HL-60 (cell line): ENCODE measurements around the gene NFIA.

ENCODE experiments used
- DNase-seq, 2 experiments: peaks; one replicate each; pipeline ENCODE4 v3.0.0-alpha.2; 2010 to 2020; ENCODE audit warnings: low read depth in 1 of 2, low spot score in 1 of 2
- H3K27ac ChIP-seq: fragments of 250-450 bp; sonication (Bioruptor Pico); replicated peaks from 2 replicates; pipeline ENCODE4 v1.5.1; 2020; ENCODE audit warnings: mild to moderate bottlenecking, moderate library complexity
- H3K27me3 ChIP-seq: fragments of 250-450 bp; sonication (Bioruptor Pico); 2 replicates; pipeline ENCODE4 v1.5.1; 2021; ENCODE audit warnings: mild to moderate bottlenecking, moderate library complexity; ENCODE audit not compliant: insufficient read depth, poor library complexity, severe bottlenecking
- H3K4me3 ChIP-seq: replicated peaks from 2 replicates; pipeline ENCODE4 v1.5.1; 2011; ENCODE audit warnings: mild to moderate bottlenecking, control low read depth, low read length; ENCODE audit not compliant: insufficient read depth
- GABPA ChIP-seq: IDR thresholded peaks from 2 replicates; pipeline ENCODE4 v1.6.1; 2012; ENCODE audit warnings: low read depth
- POLR2AphosphoS5 ChIP-seq: IDR thresholded peaks from 2 replicates; pipeline ENCODE4 v1.6.1; 2012; ENCODE audit warnings: low read depth
- SPI1 ChIP-seq: IDR thresholded peaks from 2 replicates; pipeline ENCODE4 v1.6.1; 2012; ENCODE audit warnings: low read depth, mild to moderate bottlenecking, borderline replicate concordance
- TF ChIP-seq, protein P1 (sequence below): IDR thresholded peaks from one replicate; pipeline ENCODE4 v1.5.1; 2011; ENCODE audit warnings: low read length, control low read depth, inconsistent platforms; ENCODE audit not compliant: insufficient read depth
- TF ChIP-seq, protein P2 (sequence below): IDR thresholded peaks from 2 replicates; pipeline ENCODE4 v1.6.1; 2012; ENCODE audit warnings: low read depth; ENCODE audit not compliant: insufficient replicate concordance

NFIA gene

DNA sequence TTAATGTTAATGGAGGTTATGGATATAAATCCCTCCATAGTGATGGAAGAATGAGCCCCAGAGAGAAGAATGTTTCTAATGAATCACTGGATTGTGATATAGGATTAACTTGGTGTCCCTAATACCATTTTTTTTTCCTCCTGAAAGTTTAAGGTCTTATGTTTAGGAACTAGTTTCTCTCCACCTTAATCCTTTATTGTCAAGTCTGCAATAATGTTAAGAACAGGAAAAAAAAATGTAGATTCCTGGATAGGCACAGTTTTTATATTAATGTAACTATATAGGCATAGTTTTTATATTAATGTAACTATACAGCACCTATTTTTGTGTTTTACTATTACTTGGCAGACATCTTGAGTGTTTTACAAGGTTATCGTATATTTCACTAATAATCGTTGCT, 34.9 kb downstream of the NFIA start:
- no peaks in the 10 kb centered on the region for H3K27me3 ChIP-seq
- no peak overlapping the region for H3K4me3 ChIP-seq
- no peak for DNase-seq
- TF ChIP-seq, protein P1, sequence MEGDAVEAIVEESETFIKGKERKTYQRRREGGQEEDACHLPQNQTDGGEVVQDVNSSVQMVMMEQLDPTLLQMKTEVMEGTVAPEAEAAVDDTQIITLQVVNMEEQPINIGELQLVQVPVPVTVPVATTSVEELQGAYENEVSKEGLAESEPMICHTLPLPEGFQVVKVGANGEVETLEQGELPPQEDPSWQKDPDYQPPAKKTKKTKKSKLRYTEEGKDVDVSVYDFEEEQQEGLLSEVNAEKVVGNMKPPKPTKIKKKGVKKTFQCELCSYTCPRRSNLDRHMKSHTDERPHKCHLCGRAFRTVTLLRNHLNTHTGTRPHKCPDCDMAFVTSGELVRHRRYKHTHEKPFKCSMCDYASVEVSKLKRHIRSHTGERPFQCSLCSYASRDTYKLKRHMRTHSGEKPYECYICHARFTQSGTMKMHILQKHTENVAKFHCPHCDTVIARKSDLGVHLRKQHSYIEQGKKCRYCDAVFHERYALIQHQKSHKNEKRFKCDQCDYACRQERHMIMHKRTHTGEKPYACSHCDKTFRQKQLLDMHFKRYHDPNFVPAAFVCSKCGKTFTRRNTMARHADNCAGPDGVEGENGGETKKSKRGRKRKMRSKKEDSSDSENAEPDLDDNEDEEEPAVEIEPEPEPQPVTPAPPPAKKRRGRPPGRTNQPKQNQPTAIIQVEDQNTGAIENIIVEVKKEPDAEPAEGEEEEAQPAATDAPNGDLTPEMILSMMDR = no peak
- no peak for TF ChIP-seq GABPA
- no peak overlapping the region for H3K27ac ChIP-seq

DNA sequence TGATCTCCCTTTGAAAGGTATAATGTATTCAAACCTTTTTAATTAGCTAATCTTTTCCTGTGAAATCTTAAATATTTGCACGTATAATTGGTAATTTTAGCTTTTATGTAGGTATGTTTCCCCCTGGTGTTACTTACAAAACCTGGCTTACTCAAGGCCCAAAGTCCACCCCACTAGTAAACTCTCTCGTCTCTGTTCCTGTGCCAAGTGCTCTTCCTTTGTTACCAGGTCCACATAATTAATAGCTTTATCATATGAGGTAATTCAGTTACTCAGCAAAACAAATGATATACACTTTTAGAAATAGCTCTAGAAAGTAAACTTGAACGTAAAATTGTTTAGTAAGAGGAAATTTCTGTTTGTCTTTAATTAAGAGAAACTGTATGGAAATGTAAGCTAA, 36.7 kb downstream of the NFIA start:
- H3K27me3 ChIP-seq = no peaks in the 10 kb centered on the region
- H3K27ac ChIP-seq = no peak overlapping the region
- TF ChIP-seq, protein P1 = no peak
- TF ChIP-seq, protein P2, sequence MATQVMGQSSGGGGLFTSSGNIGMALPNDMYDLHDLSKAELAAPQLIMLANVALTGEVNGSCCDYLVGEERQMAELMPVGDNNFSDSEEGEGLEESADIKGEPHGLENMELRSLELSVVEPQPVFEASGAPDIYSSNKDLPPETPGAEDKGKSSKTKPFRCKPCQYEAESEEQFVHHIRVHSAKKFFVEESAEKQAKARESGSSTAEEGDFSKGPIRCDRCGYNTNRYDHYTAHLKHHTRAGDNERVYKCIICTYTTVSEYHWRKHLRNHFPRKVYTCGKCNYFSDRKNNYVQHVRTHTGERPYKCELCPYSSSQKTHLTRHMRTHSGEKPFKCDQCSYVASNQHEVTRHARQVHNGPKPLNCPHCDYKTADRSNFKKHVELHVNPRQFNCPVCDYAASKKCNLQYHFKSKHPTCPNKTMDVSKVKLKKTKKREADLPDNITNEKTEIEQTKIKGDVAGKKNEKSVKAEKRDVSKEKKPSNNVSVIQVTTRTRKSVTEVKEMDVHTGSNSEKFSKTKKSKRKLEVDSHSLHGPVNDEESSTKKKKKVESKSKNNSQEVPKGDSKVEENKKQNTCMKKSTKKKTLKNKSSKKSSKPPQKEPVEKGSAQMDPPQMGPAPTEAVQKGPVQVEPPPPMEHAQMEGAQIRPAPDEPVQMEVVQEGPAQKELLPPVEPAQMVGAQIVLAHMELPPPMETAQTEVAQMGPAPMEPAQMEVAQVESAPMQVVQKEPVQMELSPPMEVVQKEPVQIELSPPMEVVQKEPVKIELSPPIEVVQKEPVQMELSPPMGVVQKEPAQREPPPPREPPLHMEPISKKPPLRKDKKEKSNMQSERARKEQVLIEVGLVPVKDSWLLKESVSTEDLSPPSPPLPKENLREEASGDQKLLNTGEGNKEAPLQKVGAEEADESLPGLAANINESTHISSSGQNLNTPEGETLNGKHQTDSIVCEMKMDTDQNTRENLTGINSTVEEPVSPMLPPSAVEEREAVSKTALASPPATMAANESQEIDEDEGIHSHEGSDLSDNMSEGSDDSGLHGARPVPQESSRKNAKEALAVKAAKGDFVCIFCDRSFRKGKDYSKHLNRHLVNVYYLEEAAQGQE = no peak
- no peak for TF ChIP-seq SPI1
- TF ChIP-seq GABPA = no peak
- TF ChIP-seq POLR2AphosphoS5 = no peak
- H3K4me3 ChIP-seq = no peak overlapping the region
- DNase-seq = no peak

DNA sequence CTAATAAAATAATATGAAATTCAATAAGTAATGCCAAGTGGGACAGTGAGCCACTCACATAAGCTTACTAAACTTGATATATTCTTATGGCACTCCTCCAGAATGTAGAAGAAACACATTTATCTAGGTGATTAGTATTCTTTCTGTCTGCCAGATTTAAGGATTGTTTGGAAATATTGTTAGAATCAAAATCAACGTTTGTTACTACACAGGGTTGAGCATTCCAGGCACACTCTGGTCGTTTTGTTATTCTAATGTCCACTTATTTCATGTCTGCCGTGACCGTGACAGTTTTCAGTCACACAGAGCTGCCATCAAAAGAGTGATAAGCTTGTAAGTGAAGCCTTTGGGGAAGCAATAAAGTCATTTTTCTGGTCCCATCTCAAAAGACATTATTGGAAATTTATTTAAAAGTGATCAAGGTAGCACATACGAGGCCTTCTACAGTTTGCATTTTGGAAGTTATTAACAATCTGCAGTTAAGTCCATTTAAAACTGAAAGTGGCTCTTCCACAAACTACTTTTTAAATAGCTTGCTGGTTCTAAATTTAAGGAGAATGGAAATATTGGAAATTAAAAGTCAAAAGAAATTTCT, 38.0 kb downstream of the NFIA start:
- no peaks in the 10 kb centered on the region for H3K27me3 ChIP-seq
- no peak for TF ChIP-seq GABPA
- TF ChIP-seq SPI1 = no peak
- TF ChIP-seq POLR2AphosphoS5 = no peak
- TF ChIP-seq, protein P2 = no peak
- TF ChIP-seq, protein P1 = no peak
- no peak overlapping the region for H3K27ac ChIP-seq
- H3K4me3 ChIP-seq = no peak overlapping the region
- no peak for DNase-seq

DNA sequence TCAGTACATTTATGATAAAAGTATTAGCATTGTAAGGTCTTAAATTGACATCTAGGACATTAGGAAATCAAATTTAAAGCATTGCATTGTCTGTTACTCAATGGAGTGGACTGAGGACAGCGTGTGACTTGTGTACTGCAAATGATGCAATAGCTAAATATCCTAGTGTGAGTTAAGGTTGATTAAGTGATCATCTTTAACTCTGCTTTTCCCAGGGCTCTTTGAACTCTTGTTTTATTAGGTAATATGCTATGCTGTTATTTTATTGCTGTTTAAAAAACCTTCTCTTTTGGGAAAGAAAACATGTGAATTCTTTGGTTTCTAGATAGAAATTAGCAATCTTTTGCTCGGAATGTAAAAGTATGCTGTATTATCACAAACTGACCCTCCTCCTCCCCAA, 38.6 kb downstream of the NFIA start:
- TF ChIP-seq, protein P1 = no peak
- Histone ChIP-seq H3K4me3 (no peak overlapping the region), H3K27ac (no peak overlapping the region), H3K27me3 (no peaks in the 10 kb centered on the region)
- DNase-seq = peak in 1 of 2 experiments; percentile 21
